Neural cell (in vitro differentiated cells): ENCODE results near the gene MPPED1. TPM values are rescaled to one million over a fixed set of nuclear protein-coding genes. Genes with fewer than 3 reads are reported as not detected.

Experiments
- H2AFZ ChIP-seq: fragments of 200-600, 300-800 bp; sonication (generic), shearing (Covaris generic); 2 replicates; pipeline ENCODE4 v1.6.0; 2014; ENCODE audit warnings: low read depth, mild to moderate bottlenecking, antibody characterized with exemption, low read length, moderate library complexity
- H3F3A ChIP-seq: fragments of 200-600 bp; shearing (Covaris generic); 2 replicates; pipeline ENCODE4 v1.6.1; 2016; ENCODE audit warnings: mild to moderate bottlenecking, moderate library complexity, mixed read lengths, antibody characterized with exemption, low read length; ENCODE audit not compliant: insufficient read depth, poor library complexity, severe bottlenecking
- H3K27ac ChIP-seq: fragments of 200-600, 300-800 bp; sonication (generic), shearing (Covaris generic); 2 replicates; pipeline ENCODE4 v1.5.1; 2014; ENCODE audit warnings: mild to moderate bottlenecking, low read length, moderate library complexity
- H3K27me3 ChIP-seq: fragments of 300-800, 200-600 bp; sonication (generic), shearing (Covaris generic); 2 replicates; pipeline ENCODE4 v1.6.0; 2014; ENCODE audit warnings: mild to moderate bottlenecking, low read depth, low read length, moderate library complexity; ENCODE audit not compliant: insufficient read depth
- H3K36me3 ChIP-seq: fragments of 300-800, 200-600 bp; sonication (generic), shearing (Covaris generic); 2 replicates; pipeline ENCODE4 v1.5.1; 2014; ENCODE audit warnings: mild to moderate bottlenecking, antibody characterized with exemption, low read length, moderate library complexity; ENCODE audit not compliant: insufficient read depth
- H3K4me2 ChIP-seq: fragments of 300-800, 200-600 bp; sonication (generic), shearing (Covaris generic); 2 replicates; pipeline ENCODE4 v1.6.0; 2014; ENCODE audit warnings: mild to moderate bottlenecking, low read length
- H3K4me3 ChIP-seq: fragments of 300-800, 200-600 bp; sonication (generic), shearing (Covaris generic); 2 replicates; pipeline ENCODE4 v1.5.1; 2014; ENCODE audit warnings: mild to moderate bottlenecking, low read length, moderate library complexity
- H3K79me2 ChIP-seq: fragments of 200-600 bp; shearing (Covaris generic); replicated peaks from 2 replicates; pipeline ENCODE4 v1.6.0; 2014; ENCODE audit warnings: mild to moderate bottlenecking, low read length, moderate library complexity; ENCODE audit not compliant: insufficient read depth
- H3K9ac ChIP-seq: fragments of 300-800, 200-600 bp; sonication (generic), shearing (Covaris generic); 2 replicates; pipeline ENCODE4 v1.6.1; 2016; ENCODE audit warnings: mild to moderate bottlenecking, low read length, mixed read lengths
- H3K9me2 ChIP-seq: fragments of 200-600 bp; shearing (Covaris generic); 2 replicates; pipeline ENCODE4 v1.6.1; 2016; ENCODE audit warnings: mild to moderate bottlenecking, low read length, mixed read lengths; ENCODE audit not compliant: insufficient read depth
- H3K9me3 ChIP-seq: fragments of 200-600, 300-800 bp; sonication (generic), shearing (Covaris generic); 2 replicates; pipeline ENCODE4 v1.6.1; 2016; ENCODE audit warnings: mild to moderate bottlenecking, mixed run types, low read length, moderate library complexity, mixed read lengths
- H4K20me1 ChIP-seq: fragments of 200-600 bp; shearing (Covaris generic); 2 replicates; pipeline ENCODE4 v1.6.1; 2016; ENCODE audit warnings: mild to moderate bottlenecking, mixed run types; ENCODE audit not compliant: insufficient read depth
- CTCF ChIP-seq: fragments of 450-650 bp; IDR thresholded peaks from 2 replicates; pipeline ENCODE4 v1.5.1; 2014; ENCODE audit warnings: antibody characterized with exemption, mild to moderate bottlenecking, moderate library complexity; ENCODE audit not compliant: poor library complexity, severe bottlenecking
- EP300 ChIP-seq: fragments of 450-650 bp; conservative IDR thresholded peaks from 2 replicates; pipeline ENCODE4 v1.6.1; 2014; ENCODE audit warnings: antibody characterized with exemption, mild to moderate bottlenecking, moderate library complexity; ENCODE audit not compliant: poor library complexity, severe bottlenecking
- EZH2 ChIP-seq: fragments of 200-600, 300-800 bp; shearing (Covaris generic), sonication (generic); IDR thresholded peaks from 2 replicates; pipeline ENCODE4 v1.6.1; 2014; ENCODE audit warnings: antibody characterized with exemption, low read length, borderline replicate concordance, mild to moderate bottlenecking; ENCODE audit not compliant: insufficient read depth, poor library complexity, severe bottlenecking
- MXI1 ChIP-seq: fragments of 450-650 bp; conservative IDR thresholded peaks from 2 replicates; pipeline ENCODE4 v1.6.1; 2014; ENCODE audit warnings: antibody characterized with exemption, mild to moderate bottlenecking; ENCODE audit not compliant: poor library complexity, severe bottlenecking
- POLR2AphosphoS5 ChIP-seq: IDR thresholded peaks from 2 replicates; pipeline ENCODE4 v1.6.1; 2012
- RAD21 ChIP-seq: fragments of 450-650 bp; conservative IDR thresholded peaks from 2 replicates; pipeline ENCODE4 v1.6.1; 2014; ENCODE audit warnings: antibody characterized with exemption, mild to moderate bottlenecking, moderate library complexity
- SMC3 ChIP-seq: fragments of 450-650 bp; conservative IDR thresholded peaks from 2 replicates; pipeline ENCODE4 v1.6.1; 2014; ENCODE audit warnings: antibody characterized with exemption, mild to moderate bottlenecking, moderate library complexity; ENCODE audit not compliant: poor library complexity
- TAF1 ChIP-seq: IDR thresholded peaks from 2 replicates; pipeline ENCODE4 v1.6.1; 2012; ENCODE audit warnings: low read depth
- polyA plus RNA-seq: library from polyadenylated mRNA; depleted of rRNA; stranded (reverse); fragments of >200 nt; gene quantifications from 2 replicates; pipeline ENCODE4 v1.2.3, GENCODE V29; 2014
- TF ChIP-seq, protein P1 (sequence below): IDR thresholded peaks from 2 replicates; pipeline ENCODE4 v1.6.1; 2012; ENCODE audit warnings: borderline replicate concordance

Gene MPPED1
- polyA plus RNA-seq, 1 donor from 2014 or later: 33.4 TPM

GRCh38 chr22:43421046-43421665 lies 9.3 kb downstream of the MPPED1 start:
- Histone ChIP-seq H3K79me2 (no peaks in the 10 kb centered on the region), H3K9ac (no peak overlapping the region), H3F3A (no peaks in the 10 kb centered on the region), H4K20me1 (no peaks in the 10 kb centered on the region), H3K4me3 (no peak overlapping the region), H3K4me2 (no peak overlapping the region), H2AFZ (no peak overlapping the region), H3K9me2 (no peaks in the 10 kb centered on the region), H3K27me3 (no peaks in the 10 kb centered on the region), H3K27ac (no peak overlapping the region), H3K9me3 (no peaks in the 10 kb centered on the region), H3K36me3 (no peaks in the 10 kb centered on the region)
- TF ChIP-seq CTCF (no peak), MXI1 (no peak), EZH2 (no peak), TAF1 (no peak), EP300 (no peak), RAD21 (no peak), POLR2AphosphoS5 (no peak), SMC3 (no peak)
- TF ChIP-seq, protein P1, sequence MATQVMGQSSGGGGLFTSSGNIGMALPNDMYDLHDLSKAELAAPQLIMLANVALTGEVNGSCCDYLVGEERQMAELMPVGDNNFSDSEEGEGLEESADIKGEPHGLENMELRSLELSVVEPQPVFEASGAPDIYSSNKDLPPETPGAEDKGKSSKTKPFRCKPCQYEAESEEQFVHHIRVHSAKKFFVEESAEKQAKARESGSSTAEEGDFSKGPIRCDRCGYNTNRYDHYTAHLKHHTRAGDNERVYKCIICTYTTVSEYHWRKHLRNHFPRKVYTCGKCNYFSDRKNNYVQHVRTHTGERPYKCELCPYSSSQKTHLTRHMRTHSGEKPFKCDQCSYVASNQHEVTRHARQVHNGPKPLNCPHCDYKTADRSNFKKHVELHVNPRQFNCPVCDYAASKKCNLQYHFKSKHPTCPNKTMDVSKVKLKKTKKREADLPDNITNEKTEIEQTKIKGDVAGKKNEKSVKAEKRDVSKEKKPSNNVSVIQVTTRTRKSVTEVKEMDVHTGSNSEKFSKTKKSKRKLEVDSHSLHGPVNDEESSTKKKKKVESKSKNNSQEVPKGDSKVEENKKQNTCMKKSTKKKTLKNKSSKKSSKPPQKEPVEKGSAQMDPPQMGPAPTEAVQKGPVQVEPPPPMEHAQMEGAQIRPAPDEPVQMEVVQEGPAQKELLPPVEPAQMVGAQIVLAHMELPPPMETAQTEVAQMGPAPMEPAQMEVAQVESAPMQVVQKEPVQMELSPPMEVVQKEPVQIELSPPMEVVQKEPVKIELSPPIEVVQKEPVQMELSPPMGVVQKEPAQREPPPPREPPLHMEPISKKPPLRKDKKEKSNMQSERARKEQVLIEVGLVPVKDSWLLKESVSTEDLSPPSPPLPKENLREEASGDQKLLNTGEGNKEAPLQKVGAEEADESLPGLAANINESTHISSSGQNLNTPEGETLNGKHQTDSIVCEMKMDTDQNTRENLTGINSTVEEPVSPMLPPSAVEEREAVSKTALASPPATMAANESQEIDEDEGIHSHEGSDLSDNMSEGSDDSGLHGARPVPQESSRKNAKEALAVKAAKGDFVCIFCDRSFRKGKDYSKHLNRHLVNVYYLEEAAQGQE: no peak

DNA sequence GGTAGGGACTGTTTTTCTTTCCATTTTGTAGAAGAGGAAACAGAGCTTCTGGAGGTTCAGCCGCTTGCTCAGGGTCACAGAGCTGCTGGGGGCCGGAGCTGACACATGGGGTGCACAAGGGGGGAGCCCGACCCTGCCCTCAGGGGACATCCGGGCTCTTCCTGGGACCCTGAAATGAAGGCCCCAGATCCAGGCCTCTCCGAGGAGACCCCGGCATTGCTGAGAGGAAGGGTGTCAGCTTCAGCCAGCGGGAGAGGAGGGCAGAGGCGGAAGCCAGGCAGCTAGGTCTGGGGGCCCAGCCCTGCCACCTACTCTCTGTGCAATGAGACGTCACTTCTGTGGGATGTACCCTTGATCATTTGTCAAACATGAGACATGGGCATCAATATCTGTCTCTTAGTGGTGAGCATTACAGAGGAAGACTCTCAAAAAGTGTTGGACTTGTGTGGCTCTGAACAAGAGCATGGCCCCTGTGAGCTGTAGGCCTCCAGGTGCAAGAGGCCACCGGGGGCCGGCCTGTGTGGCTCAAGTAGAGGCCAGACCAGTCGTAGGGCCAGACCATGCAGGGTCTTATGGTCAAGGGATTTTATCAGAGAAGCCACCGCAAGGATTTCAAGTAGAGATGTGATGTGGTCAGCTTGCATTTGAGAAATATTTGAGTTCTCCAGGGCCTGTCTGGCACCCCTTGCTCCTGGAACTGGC lies 10.3 kb downstream of the MPPED1 start:
- no peaks in the 10 kb centered on the region for H3K9me2 ChIP-seq
- no peaks in the 10 kb centered on the region for H3K9me3 ChIP-seq
- no peaks in the 10 kb centered on the region for H3F3A ChIP-seq
- H3K9ac ChIP-seq: no peak overlapping the region
- TF ChIP-seq SMC3 (no peak), EZH2 (no peak), EP300 (no peak), POLR2AphosphoS5 (no peak), CTCF (no peak), MXI1 (no peak)
- no peaks in the 10 kb centered on the region for H3K36me3 ChIP-seq
- no peak overlapping the region for H3K27ac ChIP-seq
- no peaks in the 10 kb centered on the region for H3K79me2 ChIP-seq
- H4K20me1 ChIP-seq: no peaks in the 10 kb centered on the region
- H3K4me3 ChIP-seq: no peak overlapping the region
- H2AFZ ChIP-seq: no peak overlapping the region
- no peaks in the 10 kb centered on the region for H3K27me3 ChIP-seq
- no peak overlapping the region for H3K4me2 ChIP-seq
